GM18502 (cell line): ENCODE results near the gene CIPC.

Source experiments
- ATAC-seq: cut with Tn5 transposase; IDR thresholded peaks from one replicate; pipeline ENCODE4 v1.9.1; 2021; ENCODE audit warnings: mild to moderate bottlenecking; ENCODE audit not compliant: unreplicated experiment, poor library complexity

Gene CIPC

GRCh38 chr14:77123381-77124325 lies 25.6 kb downstream of the CIPC start:
- no peak for ATAC-seq

- no peak for ATAC-seq
Measured at GRCh38 chr14:77124345-77125280, 26.6 kb downstream of the CIPC start.

- ATAC-seq, result no peak
Measured at GRCh38 chr14:77125281-77125801, 27.3 kb downstream of the CIPC start.

GRCh38 chr14:77125823-77126325 lies 27.8 kb downstream of the CIPC start:
- ATAC-seq, result no peak

- no peak for ATAC-seq
Measured at GRCh38 chr14:77126461-77126990, 28.5 kb downstream of the CIPC start.

- no peak for ATAC-seq
Measured at GRCh38 chr14:77128414-77128891, 30.4 kb downstream of the CIPC start.

GRCh38 chr14:77130386-77130785 lies 32.3 kb downstream of the CIPC start:
- no peak for ATAC-seq

- no peak for ATAC-seq
Measured at GRCh38 chr14:77131206-77131605, 33.1 kb downstream of the CIPC start.

GRCh38 chr14:77131871-77132486 lies 33.9 kb downstream of the CIPC start:
- no peak for ATAC-seq

GRCh38 chr14:77133720-77134338 lies 35.8 kb downstream of the CIPC start:
- ATAC-seq, result peak; percentile 72

GRCh38 chr14:77139022-77139421 lies 41.0 kb downstream of the CIPC start:
- no peak for ATAC-seq

GRCh38 chr14:77139540-77140358 lies 41.7 kb downstream of the CIPC start:
- no peak for ATAC-seq

GRCh38 chr14:77140359-77141213 lies 42.5 kb downstream of the CIPC start:
- no peak for ATAC-seq

GRCh38 chr14:77141214-77142004 lies 43.4 kb downstream of the CIPC start, which contains the start of gene ZDHHC22:
Gene ZDHHC22, minus strand, starts transcription at chr14:77141791. Its CDS starts 2,053 bp downstream, at chr14:77139738.
- no peak for ATAC-seq

- ATAC-seq, result no peak
Measured at GRCh38 chr14:77142005-77142800, 44.1 kb downstream of the CIPC start.

- no peak for ATAC-seq
Measured at GRCh38 chr14:77143071-77143470, 45.0 kb downstream of the CIPC start.
